Tibial nerve (tissue), 3 donors: ENCODE results near the gene ITPKC.

ENCODE experiments used
- CTCF ChIP-seq, 5 experiments: fragments of 200-600 bp in 3 of 5; fragments of 450-650 bp in 2 of 5; sonication (generic) in 3 of 5; IDR thresholded peaks; one replicate each; pipeline ENCODE4 v1.5.1; 2016 to 2019; ENCODE audit warnings: antibody characterized with exemption in 5 of 5, mild to moderate bottlenecking in 3 of 5, moderate library complexity in 2 of 5
- POLR2A ChIP-seq, 2 donors: fragments of 450-650 bp; IDR thresholded peaks; one replicate each; pipeline ENCODE4 v1.6.1; 2017; ENCODE audit warnings: antibody characterized with exemption in 2 of 2, mild to moderate bottlenecking in 2 of 2, moderate library complexity in 2 of 2

GRCh38 chr19:40768869-40769268, 52.0 kb downstream of the ITPKC start:
- TF ChIP-seq CTCF (IDR thresholded peaks at IDR 0.05) (no peak), POLR2A (IDR thresholded peaks at IDR 0.05) (no peak)
